HS-27A (cell line): Measurements from ENCODE around the gene FNDC3A.
"Not testable (repeated sequence)": the region's sequence is repeated elsewhere in the genome, so short reads cannot be mapped to it uniquely, and the experiment has no call there.

ENCODE experiments used
- DNase-seq: peaks from one replicate; pipeline ENCODE4 v3.0.0-alpha.2; 2012; ENCODE audit warnings: low read depth, missing footprints

FNDC3A gene

GRCh38 chr13:49097374-49097773 is 121.7 kb downstream of the FNDC3A start:
- no peak for DNase-seq

DNA sequence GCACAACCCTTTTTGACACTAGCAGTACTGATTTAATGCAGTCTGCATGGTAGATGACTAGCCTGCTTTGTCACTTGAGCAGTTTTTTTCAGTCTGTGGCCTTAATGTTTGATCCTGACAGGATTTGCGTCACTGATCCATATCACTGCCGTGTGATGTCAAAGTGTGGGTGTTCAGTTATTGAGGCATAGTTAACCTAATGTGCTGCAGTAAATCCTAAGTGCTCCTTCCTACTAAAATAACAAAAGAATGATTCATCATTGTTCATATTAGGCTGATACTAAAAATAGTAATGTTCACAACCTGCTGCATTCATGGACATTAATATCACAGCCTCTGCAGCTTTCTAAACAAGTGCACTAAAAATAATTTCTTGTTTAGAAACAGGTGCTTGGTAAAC is 122.5 kb downstream of the FNDC3A start:
- peak; percentile 45 for DNase-seq

DNA sequence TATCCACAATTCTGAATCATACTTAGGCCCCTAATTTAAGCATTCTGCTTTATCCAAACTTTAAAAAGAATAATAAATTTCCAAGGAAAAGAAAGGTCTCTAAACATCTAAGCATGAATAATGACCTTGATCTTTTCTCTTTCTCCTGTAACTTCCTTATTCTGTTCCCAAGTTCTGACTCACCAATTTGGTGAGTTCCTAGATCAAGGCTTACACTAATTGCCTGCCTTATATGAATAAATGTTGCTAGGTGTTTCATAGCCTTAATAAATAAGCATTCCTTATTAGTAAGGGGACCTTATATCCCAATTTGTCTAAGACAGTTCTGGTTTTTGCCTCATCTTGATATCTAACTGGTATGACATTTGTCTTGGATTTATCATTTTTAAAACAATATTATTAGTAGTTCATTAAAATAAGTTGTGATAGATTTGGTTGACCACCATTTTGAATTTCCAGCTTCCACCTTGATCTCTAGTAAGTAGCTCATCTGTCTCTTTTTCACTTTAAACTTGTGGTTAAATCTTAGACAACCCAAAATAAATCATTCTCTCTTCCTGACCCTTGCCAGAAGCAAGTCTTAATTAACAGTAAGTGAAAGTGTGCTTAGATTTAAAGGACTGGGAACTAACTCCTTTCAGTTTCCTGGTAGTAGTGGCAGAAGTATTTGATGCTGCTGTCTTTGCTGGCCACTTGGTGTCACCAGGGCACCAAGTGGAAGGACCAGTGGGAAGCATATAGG is 123.2 kb downstream of the FNDC3A start:
- no peak for DNase-seq

- DNase-seq: no peak
Measured at GRCh38 chr13:49099513-49099877, 123.8 kb downstream of the FNDC3A start.

GRCh38 chr13:49100637-49101570 is 125.2 kb downstream of the FNDC3A start:
- no peak for DNase-seq

DNA sequence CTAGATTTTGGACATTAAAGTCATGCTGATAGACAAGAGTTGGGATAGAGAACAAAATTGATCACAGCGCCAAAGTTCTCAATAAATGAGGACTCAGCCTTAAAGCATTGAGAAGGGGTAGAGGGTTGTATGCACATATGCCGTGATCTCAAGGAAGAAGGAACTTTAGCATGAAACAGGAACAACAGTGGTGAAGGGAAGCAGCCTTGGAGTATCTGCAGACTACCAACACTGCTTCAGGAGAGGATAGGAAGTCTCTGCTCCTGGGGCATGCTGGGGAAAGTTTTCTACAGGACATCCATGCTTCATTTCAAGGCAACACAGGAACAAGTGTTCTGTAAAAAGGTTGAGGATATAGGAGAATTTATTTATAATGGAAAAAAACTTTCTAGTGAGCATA is 132.5 kb downstream of the FNDC3A start:
- DNase-seq: no peak

- peak; percentile 69 for DNase-seq
Measured at GRCh38 chr13:49110122-49110912, 134.6 kb downstream of the FNDC3A start.

DNA sequence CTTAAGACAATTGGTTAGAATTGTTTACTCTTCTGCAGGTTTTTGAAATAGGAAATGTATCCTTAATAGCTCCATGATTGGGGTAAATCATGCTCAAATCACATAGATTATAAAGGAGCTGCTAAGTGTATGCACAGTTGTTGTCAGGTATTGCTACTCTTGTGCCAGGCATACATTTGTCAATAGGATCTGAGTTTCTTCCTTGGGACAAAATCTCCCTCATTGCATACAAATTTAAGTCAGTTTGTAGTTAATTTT is 135.1 kb downstream of the FNDC3A start:
- DNase-seq: no peak

DNA sequence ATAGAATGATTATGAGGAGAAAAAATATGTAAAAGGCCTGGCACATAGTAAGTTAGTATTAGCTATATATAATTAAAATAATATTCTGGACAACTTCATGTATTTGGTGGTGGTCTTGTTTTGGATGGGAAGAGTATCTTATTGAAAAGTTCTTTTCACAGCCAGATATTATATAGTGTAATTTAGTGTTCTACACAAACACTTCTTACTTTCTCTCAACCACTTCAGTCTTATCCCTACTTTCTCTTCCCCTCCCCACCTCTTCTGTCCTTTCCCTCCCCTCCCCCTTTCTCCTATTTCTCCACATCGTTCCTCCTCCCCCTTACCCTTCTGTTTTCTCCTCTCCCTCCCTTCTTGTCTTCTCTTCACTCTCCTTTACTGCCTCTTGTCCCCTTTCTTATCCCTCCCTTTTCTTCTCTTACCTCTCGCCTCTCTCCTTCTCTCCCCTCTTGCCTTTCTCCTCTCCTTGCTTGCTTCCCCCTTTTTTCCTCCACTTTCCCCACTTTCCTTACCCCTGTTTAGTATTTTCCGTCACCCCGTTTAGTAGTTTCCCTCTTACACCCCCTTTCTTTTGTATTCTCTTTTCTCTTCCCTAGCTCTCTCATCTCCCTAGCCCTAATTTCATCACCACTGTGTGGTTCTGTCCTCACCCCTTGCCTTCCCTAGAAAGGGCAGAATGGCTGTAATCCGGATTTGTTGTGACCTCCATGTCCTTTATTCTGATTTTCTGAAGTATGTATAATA is 137.2 kb downstream of the FNDC3A start:
- no peak for DNase-seq

DNA sequence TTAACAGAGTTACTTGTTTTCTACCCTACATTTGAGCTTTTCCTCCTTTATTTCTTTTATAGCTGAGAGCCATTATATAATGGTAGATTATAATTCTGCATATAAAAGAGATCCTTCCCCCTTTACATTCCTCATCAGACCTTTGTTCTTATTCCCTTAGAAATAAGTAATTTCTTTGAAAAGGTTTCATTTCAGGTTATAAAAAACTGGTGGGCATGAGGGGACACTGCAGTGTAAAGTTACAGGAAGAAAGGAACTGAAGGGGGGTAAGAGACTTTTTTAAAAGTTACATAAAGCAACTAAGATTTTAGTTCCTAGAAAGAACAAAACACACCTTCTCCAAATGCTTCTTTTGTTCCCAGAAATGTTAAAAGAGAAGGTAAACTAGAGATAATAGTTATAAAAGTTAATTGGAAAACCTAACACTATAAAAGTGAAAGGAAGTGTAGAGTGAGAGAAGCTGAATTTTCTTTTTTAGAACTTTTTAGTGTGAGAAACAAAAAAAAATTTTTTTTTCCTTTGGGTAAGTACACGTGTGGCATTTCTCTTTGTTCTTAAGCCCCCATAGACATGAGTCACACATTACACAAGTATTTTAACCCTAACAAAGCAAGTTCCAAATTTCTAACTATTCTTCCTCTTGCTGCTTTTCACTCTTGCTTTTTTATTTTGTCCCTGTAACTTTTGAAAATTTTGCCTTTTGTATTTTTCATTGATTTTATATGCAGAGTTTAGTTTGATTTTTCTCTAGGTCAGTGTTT is 138.0 kb downstream of the FNDC3A start:
- DNase-seq: no peak

GRCh38 chr13:49116873-49117272 is 141.2 kb downstream of the FNDC3A start:
- DNase-seq: no peak

- not testable (repeated sequence) for DNase-seq
Measured at GRCh38 chr13:49118455-49118854, 142.7 kb downstream of the FNDC3A start.

DNA sequence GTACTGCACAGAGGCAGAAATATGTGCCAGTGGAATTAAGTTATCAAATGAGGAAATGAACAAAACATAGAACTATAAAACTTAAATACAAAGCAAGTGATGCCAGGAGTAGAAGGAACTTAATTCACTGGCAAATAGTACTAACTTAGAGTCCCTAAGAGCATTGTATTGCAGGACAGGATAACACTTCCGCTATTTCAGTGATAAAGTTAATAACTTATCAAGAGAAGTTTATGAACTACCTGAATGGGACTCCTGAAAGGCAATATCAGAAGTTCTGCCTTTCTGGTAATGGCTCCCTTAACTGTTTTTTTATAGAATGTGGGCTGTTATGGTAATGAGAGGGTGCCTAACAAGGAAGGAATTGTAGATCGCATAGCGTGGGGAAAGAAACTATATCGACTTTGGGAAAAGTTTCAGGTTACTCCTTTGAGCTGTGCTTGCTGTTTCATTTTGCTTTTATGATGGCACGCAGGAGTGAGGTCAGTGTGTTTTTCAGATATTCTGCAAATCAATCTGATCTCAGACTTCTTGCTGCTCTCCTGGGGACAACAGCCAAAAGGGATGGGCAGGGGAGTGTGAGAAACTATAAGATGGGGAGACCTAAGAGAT is 149.1 kb downstream of the FNDC3A start:
- no peak for DNase-seq

DNA sequence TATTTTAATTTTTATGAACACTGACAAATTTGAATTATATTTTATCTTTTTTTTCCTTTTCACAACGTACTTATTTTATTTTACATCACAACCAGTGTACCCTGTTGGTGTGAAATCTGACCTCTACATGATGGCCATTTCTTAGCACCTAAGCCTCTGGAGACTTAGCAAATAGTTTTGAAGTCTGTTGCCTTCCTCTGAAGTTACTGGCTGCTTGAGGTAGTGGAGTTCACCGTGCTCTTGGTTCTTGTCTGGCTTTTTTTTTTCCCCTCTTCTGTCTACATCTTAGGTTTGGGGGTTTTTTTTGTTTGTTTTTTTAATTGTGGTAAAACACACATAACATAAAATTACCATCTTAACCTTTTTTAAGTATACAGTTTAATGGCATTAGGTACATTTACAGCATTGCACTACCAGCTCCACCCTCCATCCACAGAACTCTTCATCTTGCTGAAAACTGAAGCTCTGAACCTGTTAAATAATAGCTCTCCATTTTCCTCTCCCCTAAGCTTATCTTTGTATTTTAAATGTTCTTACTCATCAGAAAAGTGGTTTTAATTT is 150.3 kb downstream of the FNDC3A start:
- no peak for DNase-seq

DNA sequence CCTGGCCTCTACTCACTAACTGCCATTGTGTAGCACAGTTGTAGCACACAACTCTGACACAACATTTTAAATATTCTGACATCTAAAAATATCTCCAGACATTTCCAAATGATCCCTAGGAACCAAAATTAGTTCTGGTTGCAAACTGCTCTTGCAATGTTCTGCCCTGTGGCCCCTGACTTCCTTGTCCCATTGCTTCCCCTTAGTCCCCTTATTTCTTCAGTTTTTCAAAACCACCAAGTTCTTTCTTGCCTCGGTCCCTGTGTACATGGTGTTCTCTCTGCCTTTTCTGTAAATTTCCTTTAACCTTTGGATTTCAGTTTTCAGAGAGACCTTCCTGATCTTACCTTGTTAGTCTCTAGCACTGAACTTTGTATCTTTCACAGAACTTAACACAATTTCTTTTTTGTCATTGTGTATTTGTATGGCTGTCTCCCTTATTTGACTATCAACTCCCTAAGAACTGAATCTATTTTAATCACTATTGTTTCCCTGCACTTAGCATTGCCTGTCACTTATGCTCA is 156.8 kb downstream of the FNDC3A start:
- DNase-seq: no peak

DNA sequence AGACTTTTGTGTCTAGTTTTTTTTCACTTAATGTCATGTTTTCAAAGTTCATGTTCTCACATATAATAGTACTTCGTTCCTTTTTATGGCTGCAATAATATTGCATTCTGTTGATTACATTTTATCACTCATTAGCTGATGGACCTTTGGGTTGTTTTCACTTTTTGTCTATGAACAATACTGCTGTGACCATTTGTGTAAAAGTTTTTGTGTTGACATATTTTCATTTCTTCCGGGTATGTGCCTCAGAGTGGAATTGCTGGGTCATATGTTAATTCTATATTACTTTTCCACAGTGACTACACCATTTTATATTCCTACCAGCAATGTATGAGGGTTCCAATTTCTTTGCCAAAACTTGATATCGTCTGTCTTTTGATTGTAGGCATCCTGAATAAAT is 158.6 kb downstream of the FNDC3A start:
- DNase-seq: no peak

GRCh38 chr13:49137138-49137643 is 161.5 kb downstream of the FNDC3A start:
- DNase-seq: not testable (repeated sequence)

DNA sequence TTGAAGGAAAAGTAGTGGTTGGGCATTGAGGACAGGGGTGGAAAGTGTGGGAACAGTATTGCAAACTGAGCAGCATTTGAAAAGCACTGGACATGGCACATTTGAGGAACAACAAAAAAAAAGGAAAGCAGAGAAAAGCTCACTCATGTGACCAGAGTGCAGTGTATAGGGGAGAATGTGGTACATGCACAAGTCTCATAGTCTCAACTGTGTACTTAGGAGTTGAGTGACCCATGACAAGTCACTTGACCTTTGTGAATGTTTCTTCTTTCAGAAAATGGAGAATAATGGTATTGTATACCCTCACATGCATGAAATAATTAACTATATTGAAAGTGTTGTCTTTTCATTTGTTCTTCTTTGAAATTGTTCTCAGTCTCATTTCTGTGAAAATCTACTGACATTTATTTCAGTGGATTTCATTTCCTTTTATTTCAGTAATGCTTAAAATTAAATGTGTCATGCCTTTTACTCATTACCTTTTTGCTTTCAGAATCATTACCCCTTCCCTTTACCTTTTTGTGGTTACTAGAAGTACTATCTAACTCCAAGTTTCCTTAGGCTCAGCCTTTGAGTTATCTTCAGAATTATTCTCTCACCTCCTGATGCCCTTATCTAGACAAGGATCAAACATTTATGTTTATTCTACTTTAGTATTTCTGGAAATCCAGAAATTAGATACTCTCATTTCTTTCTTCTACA is 165.3 kb downstream of the FNDC3A start:
- DNase-seq: no peak

DNA sequence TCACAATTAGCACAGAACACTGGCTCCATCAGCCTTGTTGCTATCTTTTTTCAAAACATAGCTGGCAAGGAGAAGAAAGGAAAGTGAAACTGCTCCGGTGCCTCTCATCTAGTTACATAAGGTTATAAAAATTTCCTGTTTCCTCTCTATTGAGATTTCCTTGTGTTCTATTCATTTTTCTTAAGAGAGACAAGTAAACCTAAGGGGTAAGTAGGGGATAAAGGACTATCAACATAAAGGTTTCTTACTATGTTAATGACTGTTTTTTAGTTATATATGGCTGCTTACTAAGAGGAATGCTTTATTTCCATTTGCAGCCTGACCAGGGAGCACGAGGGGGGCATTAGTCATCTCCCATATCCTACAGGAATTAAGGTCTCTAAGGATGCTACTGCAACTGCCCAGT is 171.2 kb downstream of the FNDC3A start:
- DNase-seq: no peak
